ENCODE data around the gene HOATZ. TPM values are rescaled to one million over a fixed set of nuclear protein-coding genes. Genes with fewer than 3 reads are reported as not detected.
A peak's percentile ranks its signal among the peaks of the same experiment; 100 is the strongest.

Gene HOATZ
- total RNA-seq, 1 donor from 2014 or later, result not detected

DNA sequence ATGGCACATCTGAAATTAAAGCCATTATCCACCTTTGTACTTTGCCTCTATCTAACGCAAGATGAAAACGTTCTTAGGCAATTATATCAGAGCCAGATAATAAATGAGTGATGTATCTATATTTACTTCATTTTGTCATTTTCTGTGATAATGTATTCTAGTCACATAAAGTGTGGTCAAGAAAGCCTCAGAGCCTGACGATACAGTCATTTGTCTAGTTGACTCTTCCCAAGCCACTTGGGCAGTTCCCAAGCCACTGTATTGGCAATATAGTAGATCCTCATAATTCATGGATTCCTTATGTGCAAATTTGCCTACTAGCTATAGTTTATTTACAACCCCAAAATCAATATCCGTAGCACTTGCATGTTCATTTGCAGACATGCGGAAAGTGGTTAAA is 7.8 kb downstream of the HOATZ start:
- DNase-seq (ENCODE audit: low spot score), result no peak

DNA sequence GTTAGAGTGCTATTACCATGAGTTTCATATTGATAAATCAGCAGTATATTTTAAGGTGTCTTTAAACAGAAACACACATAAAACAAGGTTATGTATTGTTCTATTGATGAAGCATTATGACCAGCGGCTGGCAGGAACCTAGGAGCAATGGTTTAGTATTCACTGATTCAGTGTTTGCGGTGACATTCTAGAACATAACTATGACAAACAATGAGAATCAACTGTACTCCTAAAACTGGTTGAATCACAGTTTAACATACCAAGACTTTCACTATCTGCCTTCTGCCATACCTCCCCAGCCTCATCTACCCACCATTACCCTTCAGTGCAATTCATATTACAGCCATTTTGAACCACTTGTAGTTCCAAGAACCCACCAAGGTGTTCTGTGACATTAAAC is 8.8 kb downstream of the HOATZ start:
- no peak for DNase-seq (ENCODE audit: low spot score)

- no peak for DNase-seq (ENCODE audit: low spot score)
These were observed 9.5 kb downstream of the HOATZ start for GRCh38 chr11:111524056-111524455.

DNA sequence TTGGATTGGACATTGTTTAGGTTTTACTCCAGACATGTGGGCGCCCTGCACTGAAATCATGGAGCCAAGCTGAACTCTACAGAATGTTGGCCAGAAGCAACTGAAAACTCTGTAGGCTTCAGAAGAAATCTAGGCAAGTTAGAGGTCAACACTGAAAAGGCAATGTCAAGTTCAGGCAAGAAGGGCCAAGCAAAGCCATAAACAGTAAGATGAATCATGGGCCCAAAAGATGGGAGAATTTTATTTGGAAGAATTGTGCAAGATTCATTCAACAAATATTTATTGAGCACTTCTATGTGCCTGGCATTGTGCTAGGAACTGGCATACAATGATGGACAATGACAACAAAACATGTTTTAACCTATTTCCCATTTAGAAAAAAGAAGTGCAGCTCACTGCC is 10.9 kb downstream of the HOATZ start:
- DNase-seq (ENCODE audit: low spot score), result no peak

DNA sequence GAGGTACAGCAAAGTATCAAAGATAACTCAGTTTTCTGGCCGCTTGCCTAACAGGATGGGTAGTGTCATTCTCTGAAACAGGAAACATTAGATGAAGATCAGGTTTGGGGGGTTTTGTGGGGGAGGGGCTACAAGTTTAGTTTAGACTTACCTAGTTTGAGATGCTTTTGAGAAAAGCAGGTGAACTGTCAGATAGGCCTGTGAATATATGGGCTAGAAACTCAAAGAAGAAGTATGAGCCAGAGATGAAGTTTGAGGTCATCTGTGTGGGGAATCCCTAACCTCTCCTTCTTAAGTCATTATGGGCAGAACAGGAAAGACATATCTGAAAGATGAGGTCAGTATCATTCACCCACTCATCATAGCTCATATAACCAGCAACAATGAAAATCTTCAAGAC is 11.9 kb downstream of the HOATZ start:
- DNase-seq (ENCODE audit: low spot score), result no peak

- no peak for DNase-seq (ENCODE audit: low spot score)
These were observed 12.7 kb downstream of the HOATZ start for GRCh38 chr11:111527279-111527678.

GRCh38 chr11:111528557-111528956 is 14.0 kb downstream of the HOATZ start:
- DNase-seq (ENCODE audit: low spot score), result no peak

DNA sequence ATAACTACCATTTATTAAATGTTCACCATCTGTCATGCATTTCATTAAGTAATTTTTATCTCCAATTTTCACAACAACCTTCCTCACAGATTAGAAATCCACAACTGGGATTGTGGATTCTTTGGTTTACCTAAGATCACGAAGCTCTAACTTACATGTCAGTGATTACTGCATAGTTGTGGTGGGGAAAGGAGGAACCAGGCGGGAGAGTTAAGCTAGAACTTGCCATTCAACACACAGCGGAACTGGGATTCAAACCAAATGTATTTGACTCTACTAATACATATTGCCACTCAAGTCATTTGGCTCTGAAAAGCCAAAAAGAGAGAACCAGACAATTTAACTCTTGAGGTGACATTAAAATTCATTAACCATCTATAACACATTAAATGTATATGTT is 15.5 kb downstream of the HOATZ start:
- no peak for DNase-seq (ENCODE audit: low spot score)

- no peak for DNase-seq (ENCODE audit: low spot score)
These were observed 16.6 kb downstream of the HOATZ start for GRCh38 chr11:111531136-111531535.

DNA sequence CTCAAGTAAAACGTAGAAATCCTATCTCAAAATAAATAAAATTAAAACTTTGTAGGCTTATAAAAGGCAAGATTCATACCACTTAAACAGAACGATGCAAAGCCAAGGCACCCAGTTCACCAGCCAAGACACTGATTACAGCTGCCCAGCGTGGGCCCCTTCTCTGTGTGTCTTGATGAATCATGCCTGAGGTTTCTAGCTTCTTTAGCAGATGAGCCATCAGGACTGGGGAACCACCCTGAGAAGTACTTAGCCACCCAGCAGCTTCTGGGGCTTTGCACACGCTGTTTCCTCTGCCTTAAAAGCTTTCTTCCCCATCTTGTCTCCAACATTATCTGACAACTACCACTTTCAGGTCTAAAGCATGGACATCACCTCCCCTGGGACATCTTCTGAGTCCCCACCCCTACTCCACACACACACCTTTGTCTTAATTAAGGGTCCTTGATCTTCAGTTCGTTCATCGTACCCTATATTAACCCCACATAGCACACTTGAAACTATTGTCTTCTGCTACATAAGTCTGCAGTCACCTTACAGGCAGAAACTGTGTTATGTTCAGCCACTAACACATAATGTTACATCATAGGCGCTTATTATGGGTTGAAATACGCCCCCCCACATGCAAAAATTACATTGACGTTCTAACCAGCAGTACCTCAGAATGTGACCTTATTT is 17.2 kb downstream of the HOATZ start:
- DNase-seq (ENCODE audit: low spot score), result no peak

GRCh38 chr11:111532365-111532709 is 17.8 kb downstream of the HOATZ start:
- no peak for DNase-seq (ENCODE audit: low spot score)

GRCh38 chr11:111535281-111535680 is 20.7 kb downstream of the HOATZ start:
- no peak for DNase-seq (ENCODE audit: low spot score)

- DNase-seq (ENCODE audit: low spot score), result no peak
These were observed 22.8 kb downstream of the HOATZ start for GRCh38 chr11:111537336-111537860.

GRCh38 chr11:111538407-111539114 is 24.0 kb downstream of the HOATZ start:
- DNase-seq (ENCODE audit: low spot score), result no peak

DNA sequence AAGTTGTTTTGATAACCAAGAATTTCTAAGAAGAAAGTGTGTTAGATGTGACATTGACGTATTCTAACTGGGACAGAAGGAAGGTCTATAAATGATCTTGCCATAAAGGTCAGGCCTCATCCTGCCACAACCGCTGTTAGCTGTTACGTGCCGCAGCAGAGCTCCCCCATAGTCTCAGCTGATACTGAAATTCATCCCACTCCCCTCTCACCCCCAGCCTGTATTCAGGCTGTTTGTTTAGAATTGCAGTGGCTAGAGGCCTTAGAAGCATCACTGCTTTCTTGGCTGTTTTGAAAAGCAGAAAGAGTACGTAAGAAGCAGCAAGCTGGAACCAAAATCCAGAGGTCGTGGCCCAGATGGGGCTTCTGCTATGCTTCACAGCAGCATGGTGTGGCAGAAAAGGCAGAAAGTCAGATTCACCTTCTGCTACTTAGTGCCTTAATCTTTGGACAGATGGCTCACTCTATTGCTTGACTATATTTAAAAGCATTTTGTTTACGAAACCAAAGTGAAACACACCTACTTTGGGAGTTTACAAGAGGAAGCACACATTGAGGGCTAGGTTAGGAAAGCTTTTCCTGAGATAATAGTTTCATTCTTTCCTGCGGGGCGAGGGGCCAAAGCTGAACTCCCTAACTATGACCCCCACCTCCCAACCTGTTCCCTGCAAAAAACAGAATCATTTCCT is 25.0 kb downstream of the HOATZ start:
- no peak for DNase-seq (ENCODE audit: low spot score)

DNA sequence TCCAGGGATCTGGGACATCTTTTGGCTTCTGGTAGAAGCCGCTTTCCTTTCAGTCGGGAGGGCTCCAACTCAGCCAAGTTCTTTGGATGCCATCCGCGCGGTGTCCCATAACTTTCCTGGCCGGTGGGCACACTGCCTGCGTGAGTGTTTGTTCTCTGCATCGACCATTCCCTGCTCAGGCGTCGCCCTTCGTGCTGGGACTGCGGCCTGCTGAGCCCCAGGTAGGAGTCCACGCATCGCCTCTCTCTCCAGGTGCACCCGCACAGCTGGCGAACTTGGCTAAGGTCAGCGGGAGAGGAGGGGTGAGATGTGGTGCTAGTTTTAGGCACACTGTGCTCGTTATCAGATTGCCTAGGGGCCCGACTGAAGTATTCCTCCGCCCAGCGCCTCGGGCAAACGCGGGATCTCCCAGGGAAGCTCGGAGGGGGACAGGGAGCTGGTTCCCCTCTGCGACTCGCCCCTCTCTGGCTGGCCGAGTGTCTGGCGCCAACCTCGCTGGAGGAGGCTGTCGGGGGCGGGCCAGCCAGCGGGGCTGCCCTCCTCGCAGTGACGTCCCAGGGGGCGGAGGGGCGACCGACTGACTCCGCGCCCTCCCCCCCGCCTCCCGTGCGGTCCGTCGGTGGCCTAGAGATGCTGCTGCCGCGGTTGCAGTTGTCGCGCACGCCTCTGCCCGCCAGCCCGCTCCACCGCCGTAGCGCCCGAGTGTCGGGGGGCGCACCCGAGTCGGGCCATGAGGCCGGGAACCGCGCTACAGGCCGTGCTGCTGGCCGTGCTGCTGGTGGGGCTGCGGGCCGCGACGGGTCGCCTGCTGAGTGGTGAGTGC is 25.7 kb downstream of the HOATZ start, which contains the start of gene LAYN:
Gene LAYN (plus strand): TSS at position 607 of the 823 bp plus-strand sequence. CDS start 124 bp downstream, at position 731.
- DNase-seq (ENCODE audit: low spot score), result no peak

DNA sequence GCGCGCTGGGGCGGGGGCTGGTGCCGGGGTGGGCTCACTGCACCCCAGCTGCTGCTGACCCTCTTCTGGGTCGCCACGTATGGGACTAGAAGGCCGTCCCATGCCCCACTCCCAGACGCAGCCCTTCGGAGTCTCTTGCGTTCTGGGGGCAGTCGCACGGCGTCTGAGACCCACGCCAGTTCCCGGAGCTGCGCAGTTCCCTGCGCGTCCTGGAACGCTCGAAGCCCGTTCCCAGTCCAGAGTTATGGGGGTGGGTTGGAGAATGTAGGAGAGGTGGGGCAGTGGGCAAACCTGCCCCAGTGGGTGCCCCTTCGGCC is 26.3 kb downstream of the HOATZ start:
- DNase-seq (ENCODE audit: low spot score), result no peak

- peak; percentile 54 for DNase-seq (ENCODE audit: low spot score)
These were observed 26.9 kb downstream of the HOATZ start for GRCh38 chr11:111541254-111542061.

DNA sequence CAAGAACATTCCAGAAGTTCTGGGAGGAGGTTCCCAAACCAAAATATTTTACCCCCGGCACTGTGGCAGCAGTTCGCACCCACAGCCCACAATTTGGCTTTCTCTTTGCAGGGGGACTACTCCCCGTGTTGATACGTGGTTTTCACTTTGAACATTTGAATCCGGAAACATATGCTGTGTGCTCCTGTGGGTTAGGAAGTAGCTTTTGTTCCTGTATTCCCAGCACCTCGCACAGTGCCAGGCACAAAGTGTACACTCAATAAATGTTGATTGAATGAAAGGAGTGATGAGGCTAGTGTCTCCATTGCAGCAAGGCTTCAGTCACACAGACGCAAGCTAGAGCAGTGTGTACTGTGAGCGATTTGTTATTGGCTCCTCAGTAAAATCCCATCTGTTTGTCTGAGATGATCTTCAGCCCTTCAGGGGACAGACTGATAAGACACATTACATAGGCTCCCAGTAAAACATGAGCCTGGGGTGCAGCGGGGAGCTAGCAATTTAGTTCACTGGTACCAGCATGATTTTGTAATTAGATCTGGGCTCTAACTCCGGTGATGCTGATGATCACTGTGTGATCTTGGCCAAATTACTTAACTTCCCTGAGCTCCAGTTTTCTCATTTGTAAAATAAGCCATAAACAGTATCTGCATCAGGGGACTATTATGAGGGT is 28.2 kb downstream of the HOATZ start:
- DNase-seq (ENCODE audit: low spot score), result no peak

- no peak for DNase-seq (ENCODE audit: low spot score)
These were observed 33.9 kb downstream of the HOATZ start for GRCh38 chr11:111548525-111548924.
